CD4-positive, alpha-beta T cell treated with Interleukin-10 for 1 hour (primary cell): Measurements from ENCODE around the gene TET1.
"Not testable (repeated sequence)": the region's sequence is repeated elsewhere in the genome, so short reads cannot be mapped to it uniquely, and the experiment has no call there.

ENCODE experiments used
- DNase-seq: peaks from one replicate; pipeline ENCODE4 v3.0.0-alpha.2; 2020

Gene TET1

GRCh38 chr10:68720793-68721672 is 160.9 kb downstream of the TET1 start, which contains the start of gene CCAR1:
CCAR1 (plus strand) TSS chr10:68721239; CDS start chr10:68722505, 1,266 bp downstream.
- DNase-seq, result peak; percentile 97

- DNase-seq, result peak; percentile 22
Measured at GRCh38 chr10:68721673-68722335, 161.7 kb downstream of the TET1 start.

GRCh38 chr10:68725016-68725415 is 164.9 kb downstream of the TET1 start:
- DNase-seq, result no peak

GRCh38 chr10:68727146-68727545 is 167.0 kb downstream of the TET1 start:
- DNase-seq, result no peak

GRCh38 chr10:68732651-68733050 is 172.5 kb downstream of the TET1 start:
- DNase-seq, result no peak

- DNase-seq, result no peak
Measured at GRCh38 chr10:68734349-68734748, 174.2 kb downstream of the TET1 start.

GRCh38 chr10:68735119-68735518 is 175.0 kb downstream of the TET1 start:
- DNase-seq, result no peak

- not testable (repeated sequence) for DNase-seq
Measured at GRCh38 chr10:68735739-68736138, 175.6 kb downstream of the TET1 start.

GRCh38 chr10:68740676-68741075 is 180.5 kb downstream of the TET1 start:
- DNase-seq, result not testable (repeated sequence)

GRCh38 chr10:68742397-68742796 is 182.3 kb downstream of the TET1 start:
- DNase-seq, result no peak
